CD4-positive, CD25-positive, alpha-beta regulatory T cell (primary cell): ENCODE data around the gene HECTD4. TPM values are rescaled to one million over a fixed set of nuclear protein-coding genes. Genes with fewer than 3 reads are reported as not detected.
A peak's percentile ranks its signal among the peaks of the same experiment; 100 is the strongest.

ENCODE experiments used
- ATAC-seq, 2 donors: fragments of 150-1000 bp; cut with Tn5 transposase; one replicate each; pipeline ENCODE4 v1.10.0; 2021; ENCODE audit warnings: low read depth in 2 of 2, moderate number of reproducible peaks in 2 of 2, moderate library complexity in 1 of 2
- DNase-seq, 3 donors: peaks; one replicate each; pipeline versions ENCODE4 v3.0.0 to v3.0.0-alpha.2; 2012 to 2022; ENCODE audit warnings: mixed read lengths in 1 of 3
- H3K27ac ChIP-seq: one replicate; pipeline ENCODE4 v1.7.0; 2013; ENCODE audit warnings: mild to moderate bottlenecking, low read length; ENCODE audit not compliant: insufficient read depth, poor library complexity, severe bottlenecking
- H3K27me3 ChIP-seq: one replicate; pipeline ENCODE4 v1.7.0; 2013; ENCODE audit warnings: low read length; ENCODE audit not compliant: control insufficient read depth, insufficient read depth
- H3K36me3 ChIP-seq: one replicate; pipeline ENCODE4 v1.7.0; 2013; ENCODE audit warnings: mild to moderate bottlenecking, low read length, moderate library complexity; ENCODE audit not compliant: control insufficient read depth, insufficient read depth
- H3K4me1 ChIP-seq: 2 replicates; pipeline ENCODE4 v1.7.0; 2013; ENCODE audit warnings: mild to moderate bottlenecking, low read length; ENCODE audit not compliant: insufficient read depth, control insufficient read depth, poor library complexity, severe bottlenecking
- H3K4me3 ChIP-seq: one replicate; pipeline ENCODE4 v1.7.0; 2013; ENCODE audit warnings: low read depth, mild to moderate bottlenecking, low read length, moderate library complexity
- H3K9me3 ChIP-seq, 2 experiments: 1 replicate in 1 of 2; 2 replicates in 1 of 2; pipeline ENCODE4 v1.7.0; 2013; ENCODE audit warnings: low read length in 2 of 2, mild to moderate bottlenecking in 1 of 2, moderate library complexity in 1 of 2; ENCODE audit not compliant: control insufficient read depth in 2 of 2
- H3K27ac Mint-ChIP-seq, 3 donors: one replicate each; pipeline ENCODE4 v1.8.0; 2020 to 2022; ENCODE audit warnings: mild to moderate bottlenecking in 3 of 3, mixed read lengths in 3 of 3, moderate library complexity in 2 of 3
- H3K27me3 Mint-ChIP-seq: one replicate; pipeline ENCODE4 v1.8.0; 2022; ENCODE audit warnings: mild to moderate bottlenecking, mixed read lengths
- H3K36me3 Mint-ChIP-seq: one replicate; pipeline ENCODE4 v1.8.0; 2020; ENCODE audit warnings: mixed read lengths
- H3K4me1 Mint-ChIP-seq, 4 donors: one replicate each; pipeline ENCODE4 v1.8.0; 2020 to 2022; ENCODE audit warnings: mixed read lengths in 4 of 4, mild to moderate bottlenecking in 1 of 4
- H3K4me3 Mint-ChIP-seq, 4 donors: one replicate each; pipeline ENCODE4 v1.8.0; 2020 to 2022; ENCODE audit warnings: mild to moderate bottlenecking in 4 of 4, mixed read lengths in 4 of 4, moderate library complexity in 3 of 4
- H3K9me3 Mint-ChIP-seq, 7 donors: one replicate each; pipeline ENCODE4 v1.8.0; 2020 to 2022; ENCODE audit warnings: mixed read lengths in 7 of 7, mild to moderate bottlenecking in 3 of 7, moderate library complexity in 2 of 7
- polyA plus RNA-seq, 4 donors: library from polyadenylated mRNA; unstranded; fragments of 300-500 nt; fragmentation: Illumina TruSeq; gene quantifications; one replicate each; pipeline ENCODE4 v1.2.3, GENCODE V29; 2021
- total RNA-seq: library from RNA; stranded (reverse); gene quantifications from one replicate; pipeline ENCODE4 v1.2.3, GENCODE V29; 2022

HECTD4 gene
- total and polyA plus RNA-seq, 5 donors from 2014 or later = 2.1 to 59.3 (median 2.7) TPM

- DNase-seq = no peak
- Mint-ChIP-seq H3K9me3 (peaks cover 0 to under 1% (median 0%) of the 10 kb centered on the region in 7 donors), H3K27ac (peak overlapping the region in 1 of 3 donors; percentile 35), H3K4me3 (no peak overlapping the region), H3K36me3 (no peaks in the 10 kb centered on the region), H3K4me1 (peaks cover 0 to 6% (median 0%) of the 10 kb centered on the region in 4 donors), H3K27me3 (no peaks in the 10 kb centered on the region)
- H3K9me3 ChIP-seq = no peaks in the 10 kb centered on the region
- no peaks in the 10 kb centered on the region for H3K4me1 ChIP-seq
- no peaks in the 10 kb centered on the region for H3K27me3 ChIP-seq
- ATAC-seq = no peak
- no peak overlapping the region for H3K27ac ChIP-seq
- H3K4me3 ChIP-seq = no peak overlapping the region
- H3K36me3 ChIP-seq = peaks cover 5% of the 10 kb centered on the region
Observed at GRCh38 chr12:112283546-112283945, 98.7 kb downstream of the HECTD4 start.

- Mint-ChIP-seq H3K4me1 (peaks cover 0 to 6% (median 0%) of the 10 kb centered on the region in 4 donors), H3K36me3 (peaks cover 3% of the 10 kb centered on the region), H3K9me3 (no peaks in the 10 kb centered on the region), H3K4me3 (no peak overlapping the region), H3K27ac (no peak overlapping the region), H3K27me3 (no peaks in the 10 kb centered on the region)
- H3K4me1 ChIP-seq = no peaks in the 10 kb centered on the region
- no peaks in the 10 kb centered on the region for H3K27me3 ChIP-seq
- ATAC-seq (no peak), DNase-seq (no peak)
- H3K4me3 ChIP-seq = no peak overlapping the region
- no peak overlapping the region for H3K27ac ChIP-seq
- peaks cover 4% of the 10 kb centered on the region for H3K36me3 ChIP-seq
- H3K9me3 ChIP-seq = no peaks in the 10 kb centered on the region
Observed at GRCh38 chr12:112282920-112283319, 99.3 kb downstream of the HECTD4 start.

- Histone ChIP-seq H3K4me1 (no peaks in the 10 kb centered on the region), H3K27ac (no peak overlapping the region), H3K27me3 (no peaks in the 10 kb centered on the region), H3K9me3 (no peaks in the 10 kb centered on the region), H3K4me3 (no peak overlapping the region), H3K36me3 (peaks cover 31% of the 10 kb centered on the region)
- no peak overlapping the region for H3K4me3 Mint-ChIP-seq
- peaks cover 37% of the 10 kb centered on the region for H3K36me3 Mint-ChIP-seq
- DNase-seq (no peak), ATAC-seq (no peak)
- no peak overlapping the region for H3K27ac Mint-ChIP-seq
- H3K9me3 Mint-ChIP-seq = no peaks in the 10 kb centered on the region
- no peaks in the 10 kb centered on the region for H3K4me1 Mint-ChIP-seq
- no peaks in the 10 kb centered on the region for H3K27me3 Mint-ChIP-seq
Observed at GRCh38 chr12:112275836-112276235, 106.4 kb downstream of the HECTD4 start.

GRCh38 chr12:112275207-112275606, 107.0 kb downstream of the HECTD4 start:
- H3K36me3 Mint-ChIP-seq = peaks cover 42% of the 10 kb centered on the region
- Histone ChIP-seq H3K4me3 (no peak overlapping the region), H3K36me3 (peaks cover 35% of the 10 kb centered on the region), H3K9me3 (no peaks in the 10 kb centered on the region), H3K27ac (no peak overlapping the region), H3K4me1 (no peaks in the 10 kb centered on the region), H3K27me3 (no peaks in the 10 kb centered on the region)
- DNase-seq (no peak), ATAC-seq (no peak)
- no peak overlapping the region for H3K4me3 Mint-ChIP-seq
- no peaks in the 10 kb centered on the region for H3K27me3 Mint-ChIP-seq
- H3K9me3 Mint-ChIP-seq = no peaks in the 10 kb centered on the region
- H3K27ac Mint-ChIP-seq = no peak overlapping the region
- H3K4me1 Mint-ChIP-seq = no peaks in the 10 kb centered on the region

GRCh38 chr12:112270673-112271072, 111.6 kb downstream of the HECTD4 start:
- no peak for DNase-seq
- no peaks in the 10 kb centered on the region for H3K9me3 ChIP-seq
- Mint-ChIP-seq H3K4me1 (no peaks in the 10 kb centered on the region), H3K4me3 (no peak overlapping the region), H3K27me3 (no peaks in the 10 kb centered on the region), H3K36me3 (peaks cover 45% of the 10 kb centered on the region), H3K9me3 (no peaks in the 10 kb centered on the region), H3K27ac (peak overlapping the region in 1 of 3 donors; percentile 41)
- H3K4me1 ChIP-seq = no peaks in the 10 kb centered on the region
- H3K27me3 ChIP-seq = no peaks in the 10 kb centered on the region
- no peak for ATAC-seq
- H3K36me3 ChIP-seq = peaks cover 57% of the 10 kb centered on the region
- no peak overlapping the region for H3K27ac ChIP-seq
- no peak overlapping the region for H3K4me3 ChIP-seq

- H3K9me3 Mint-ChIP-seq = no peaks in the 10 kb centered on the region
- no peaks in the 10 kb centered on the region for H3K4me1 Mint-ChIP-seq
- H3K27ac Mint-ChIP-seq = no peak overlapping the region
- H3K4me3 ChIP-seq = no peak overlapping the region
- peaks cover 51% of the 10 kb centered on the region for H3K36me3 Mint-ChIP-seq
- no peak overlapping the region for H3K27ac ChIP-seq
- H3K27me3 Mint-ChIP-seq = no peaks in the 10 kb centered on the region
- H3K4me3 Mint-ChIP-seq = no peak overlapping the region
- ATAC-seq (no peak), DNase-seq (no peak)
- H3K4me1 ChIP-seq = no peaks in the 10 kb centered on the region
- peaks cover 48% of the 10 kb centered on the region for H3K36me3 ChIP-seq
- no peaks in the 10 kb centered on the region for H3K27me3 ChIP-seq
- no peaks in the 10 kb centered on the region for H3K9me3 ChIP-seq
Observed at GRCh38 chr12:112266473-112266872, 115.8 kb downstream of the HECTD4 start.

- no peak for DNase-seq
- Histone ChIP-seq H3K9me3 (no peaks in the 10 kb centered on the region), H3K27ac (no peak overlapping the region), H3K4me1 (no peaks in the 10 kb centered on the region), H3K27me3 (no peaks in the 10 kb centered on the region), H3K4me3 (no peak overlapping the region), H3K36me3 (peaks cover 38% of the 10 kb centered on the region)
- H3K4me3 Mint-ChIP-seq = no peak overlapping the region
- no peaks in the 10 kb centered on the region for H3K9me3 Mint-ChIP-seq
- peaks cover 58% of the 10 kb centered on the region for H3K36me3 Mint-ChIP-seq
- no peaks in the 10 kb centered on the region for H3K4me1 Mint-ChIP-seq
- H3K27me3 Mint-ChIP-seq = no peaks in the 10 kb centered on the region
- ATAC-seq = no peak
- peak overlapping the region in 1 of 3 donors; percentile 73 for H3K27ac Mint-ChIP-seq
Observed at GRCh38 chr12:112261559-112261958, 120.7 kb downstream of the HECTD4 start.

GRCh38 chr12:112258926-112259325, 123.3 kb downstream of the HECTD4 start:
- ATAC-seq (no peak), DNase-seq (no peak)
- H3K27me3 Mint-ChIP-seq = no peaks in the 10 kb centered on the region
- H3K9me3 Mint-ChIP-seq = no peaks in the 10 kb centered on the region
- no peaks in the 10 kb centered on the region for H3K9me3 ChIP-seq
- no peaks in the 10 kb centered on the region for H3K27me3 ChIP-seq
- no peaks in the 10 kb centered on the region for H3K4me1 Mint-ChIP-seq
- no peak overlapping the region for H3K27ac Mint-ChIP-seq
- no peak overlapping the region for H3K27ac ChIP-seq
- H3K4me3 ChIP-seq = no peak overlapping the region
- peaks cover 57% of the 10 kb centered on the region for H3K36me3 Mint-ChIP-seq
- H3K4me1 ChIP-seq = no peaks in the 10 kb centered on the region
- H3K4me3 Mint-ChIP-seq = no peak overlapping the region
- H3K36me3 ChIP-seq = peaks cover 49% of the 10 kb centered on the region
